ENCODE results near the gene SLC19A3. TPM values are rescaled to one million over a fixed set of nuclear protein-coding genes. Genes with fewer than 3 reads are reported as not detected.
"Not testable (repeated sequence)": the region's sequence is repeated elsewhere in the genome, so short reads cannot be mapped to it uniquely, and the experiment has no call there.

Gene SLC19A3
- total and polyA plus RNA-seq, 8 donors = 1.0 to 7.1 (median 3.1) TPM

DNA sequence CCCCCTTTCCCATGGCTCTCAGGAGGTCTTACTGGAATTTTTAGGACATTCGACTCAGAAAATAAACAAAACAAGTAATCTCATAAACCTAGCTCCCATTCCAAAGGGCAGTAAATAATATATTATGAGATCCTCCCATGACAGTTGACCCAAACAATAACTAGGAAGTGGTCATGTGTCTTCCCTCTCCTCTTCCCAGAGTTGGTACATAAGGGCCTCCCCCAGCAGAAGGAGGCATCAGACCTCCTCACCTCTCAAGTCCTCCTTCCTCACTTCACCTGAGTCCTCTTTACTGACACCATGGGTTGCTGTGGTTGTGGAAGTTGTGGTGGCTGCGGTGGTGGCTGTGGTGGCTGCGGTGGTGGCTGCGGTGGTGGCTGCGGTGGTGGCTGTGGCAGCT lies 10.2 kb upstream of the SLC19A3 start, which contains the start of gene SCYGR7:
TSS of gene SCYGR7 (plus strand) at position 301 of the 400 bp plus-strand sequence. CDS start at position 301, 0 bp downstream.
- TF ChIP-seq, protein P1, sequence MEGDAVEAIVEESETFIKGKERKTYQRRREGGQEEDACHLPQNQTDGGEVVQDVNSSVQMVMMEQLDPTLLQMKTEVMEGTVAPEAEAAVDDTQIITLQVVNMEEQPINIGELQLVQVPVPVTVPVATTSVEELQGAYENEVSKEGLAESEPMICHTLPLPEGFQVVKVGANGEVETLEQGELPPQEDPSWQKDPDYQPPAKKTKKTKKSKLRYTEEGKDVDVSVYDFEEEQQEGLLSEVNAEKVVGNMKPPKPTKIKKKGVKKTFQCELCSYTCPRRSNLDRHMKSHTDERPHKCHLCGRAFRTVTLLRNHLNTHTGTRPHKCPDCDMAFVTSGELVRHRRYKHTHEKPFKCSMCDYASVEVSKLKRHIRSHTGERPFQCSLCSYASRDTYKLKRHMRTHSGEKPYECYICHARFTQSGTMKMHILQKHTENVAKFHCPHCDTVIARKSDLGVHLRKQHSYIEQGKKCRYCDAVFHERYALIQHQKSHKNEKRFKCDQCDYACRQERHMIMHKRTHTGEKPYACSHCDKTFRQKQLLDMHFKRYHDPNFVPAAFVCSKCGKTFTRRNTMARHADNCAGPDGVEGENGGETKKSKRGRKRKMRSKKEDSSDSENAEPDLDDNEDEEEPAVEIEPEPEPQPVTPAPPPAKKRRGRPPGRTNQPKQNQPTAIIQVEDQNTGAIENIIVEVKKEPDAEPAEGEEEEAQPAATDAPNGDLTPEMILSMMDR (IDR thresholded peaks at IDR 0.05) = no peak
- FAIRE-seq = no peak
- H3K27me3 ChIP-seq = no peaks in the 10 kb centered on the region
- H3K4me3 ChIP-seq = no peak within 1 kb of the TSS
- WGBS, 2 donors = 87 to 93% methylated on average over 5 of the region's 5 CpGs
- no peaks in the 10 kb centered on the region for H3K9me3 ChIP-seq
- DNase-seq = no peak
- no peaks in the 10 kb centered on the region for H3K36me3 ChIP-seq
- intact Hi-C loops (cut with DNase I) = no loop called here
- no peak within 1 kb of the TSS for H3K27ac ChIP-seq
- no peak for ATAC-seq
- H3K4me1 ChIP-seq = no peaks in the 10 kb centered on the region

DNA sequence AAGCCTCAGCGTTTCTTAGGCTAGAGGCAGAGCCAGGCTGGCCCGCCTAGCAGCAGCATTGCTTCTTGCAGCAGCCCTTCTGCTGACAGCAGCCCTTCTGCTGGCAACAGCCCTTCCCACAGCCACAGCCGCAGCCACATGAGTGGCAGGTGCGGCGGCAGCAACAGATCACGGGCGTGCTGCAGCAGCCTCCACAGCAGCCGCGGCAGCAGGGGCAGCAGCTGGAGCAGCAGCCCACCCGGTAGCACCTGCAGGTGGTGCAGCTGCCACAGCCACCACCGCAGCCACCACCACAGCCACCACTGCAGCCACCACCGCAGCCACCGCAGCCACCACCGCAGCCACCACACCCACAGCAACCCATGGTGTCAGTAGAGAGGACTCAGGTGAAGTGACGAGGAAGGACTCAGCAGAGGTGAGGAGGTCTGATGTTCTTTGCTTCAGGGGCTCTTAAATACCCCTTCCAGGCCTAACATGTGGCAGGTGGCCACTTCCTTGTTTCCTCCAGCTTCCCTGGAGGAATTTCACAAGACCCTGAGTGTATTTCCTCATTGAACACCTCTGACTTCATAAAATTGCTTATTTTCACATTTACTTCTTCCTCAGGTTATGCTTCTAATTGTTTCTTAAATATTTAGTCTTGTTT lies 6.7 kb upstream of the SLC19A3 start, which contains the start of gene SCYGR6:
TSS of gene SCYGR6 (minus strand) at position 364 of the 646 bp plus-strand sequence. CDS start at position 364, 0 bp downstream.
- WGBS, 2 donors = 82 to 83% methylated on average over 15 of the region's 15 CpGs
- FAIRE-seq (no peak), DNase-seq (no peak), ATAC-seq (no peak)
- TF ChIP-seq, protein P1 (IDR thresholded peaks at IDR 0.05) = no peak
- intact Hi-C loops (cut with DNase I) = no loop called here
- Histone ChIP-seq H3K4me1 (no peaks in the 10 kb centered on the region), H3K27me3 (no peaks in the 10 kb centered on the region), H3K9me3 (no peaks in the 10 kb centered on the region), H3K36me3 (no peaks in the 10 kb centered on the region), H3K4me3 (no peak within 1 kb of the TSS), H3K27ac (no peak within 1 kb of the TSS)

DNA sequence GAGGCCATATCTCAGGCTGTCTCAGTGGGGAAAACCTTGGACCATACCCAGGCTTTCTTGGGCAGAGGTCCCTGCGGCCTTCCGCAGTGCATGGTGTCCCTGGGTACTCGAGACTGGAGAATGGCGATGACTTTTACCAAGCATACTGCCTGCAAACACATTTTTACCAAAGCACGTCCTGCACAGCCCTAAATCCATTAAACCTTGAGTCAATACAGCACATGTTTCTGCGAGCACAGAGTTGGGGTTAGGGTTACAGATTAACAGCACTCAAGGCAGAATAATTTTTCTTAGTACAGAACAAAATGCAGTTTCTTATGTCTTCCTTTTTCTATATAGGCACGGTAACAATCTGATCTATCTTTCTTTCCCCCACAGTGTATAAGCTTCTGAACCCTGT lies 5.0 kb upstream of the SLC19A3 start:
- H3K36me3 ChIP-seq; DNase-seq; H3K4me3 ChIP-seq; H3K27me3 ChIP-seq; FAIRE-seq; H3K4me1 ChIP-seq; H3K9me3 ChIP-seq; intact Hi-C loops (cut with DNase I); H3K27ac ChIP-seq; ATAC-seq: not testable (repeated sequence)
- 31 to 46% methylated on average over 7 of the region's 7 CpGs for WGBS, 2 donors

GRCh38 chr2:227720680-227721079 lies 2.9 kb upstream of the SLC19A3 start:
- no peak overlapping the region for H3K27ac ChIP-seq
- H3K27me3 ChIP-seq = no peaks in the 10 kb centered on the region
- no peak for FAIRE-seq
- TF ChIP-seq, protein P1 (IDR thresholded peaks at IDR 0.05) = no peak
- H3K4me3 ChIP-seq = no peak overlapping the region
- no peaks in the 10 kb centered on the region for H3K4me1 ChIP-seq
- DNase-seq = no peak
- WGBS, 2 donors = 82 to 92% methylated on average over 4 of the region's 4 CpGs
- intact Hi-C loops (cut with DNase I) = no loop called here
- no peaks in the 10 kb centered on the region for H3K9me3 ChIP-seq
- ATAC-seq = no peak
- H3K36me3 ChIP-seq = no peaks in the 10 kb centered on the region

GRCh38 chr2:227719641-227720040 lies 1.8 kb upstream of the SLC19A3 start:
- Histone ChIP-seq H3K27me3 (no peaks in the 10 kb centered on the region), H3K36me3 (no peaks in the 10 kb centered on the region), H3K27ac (no peak overlapping the region), H3K4me3 (no peak overlapping the region), H3K9me3 (no peaks in the 10 kb centered on the region), H3K4me1 (no peaks in the 10 kb centered on the region)
- 75 to 91% methylated on average over 4 of the region's 4 CpGs for WGBS, 2 donors
- TF ChIP-seq, protein P1 (IDR thresholded peaks at IDR 0.05) = no peak
- no peak for DNase-seq
- ATAC-seq = no peak
- intact Hi-C loops (cut with DNase I) = no loop called here
- FAIRE-seq = no peak

All from pancreas (tissue), 10 donors.